A549 (cell line): ENCODE data around the gene TNNI3K. TPM values are rescaled to one million over a fixed set of nuclear protein-coding genes. Genes with fewer than 3 reads are reported as not detected.

Experiments
- ATAC-seq, 2 experiments: fragments of 200-7000 bp in 1 of 2; fragments of >200 bp in 1 of 2; cut with Nextera tagmentation in 1 of 2; cut with Tn5 transposase in 1 of 2; 3 replicates each; pipeline versions ENCODE4 v1.8.0 to v1.9.1; 2018 to 2020; ENCODE audit warnings: mild to moderate bottlenecking in 1 of 2, moderate library complexity in 1 of 2
- CTCF ChIA-PET: fragments of 300-600 bp; sonication (Branson Sonifier 250); formaldehyde crosslinking; extraction: SDS; loops from one replicate; lab custom pipeline; 2021; ENCODE audit warnings: antibody characterized with exemption, inconsistent platforms; lab: Yijun Ruan, JAX
- POLR2A ChIA-PET: fragments of 350-600 bp; formaldehyde crosslinking; extraction: SDS; loops from one replicate; lab custom pipeline; 2021; ENCODE audit warnings: antibody characterized with exemption, inconsistent platforms; lab: Yijun Ruan, JAX
- DNase-seq, 2 experiments: peaks; one replicate each; pipeline versions ENCODE4 v3.0.0 to v3.0.0-alpha.2; 2011 to 2016; ENCODE audit warnings: low read depth in 1 of 2, low spot score in 1 of 2
- FAIRE-seq: peaks from 2 replicates; lab custom pipeline; 2011; peaks lifted over from hg19 to GRCh38; lab: Jason Lieb, UNC
- H3K27ac ChIP-seq, 2 experiments: fragments of >200 bp; sonication (Bioruptor Twin); formaldehyde crosslinking; 3 replicates each; pipeline ENCODE4 v1.5.1; 2016 to 2017
- H3K4me1 ChIP-seq: fragments of >200 bp; sonication (Bioruptor Twin); formaldehyde crosslinking; 3 replicates; pipeline ENCODE4 v1.6.1; 2016
- H3K4me2 ChIP-seq: fragments of >200 bp; sonication (Bioruptor Twin); formaldehyde crosslinking; 3 replicates; pipeline ENCODE4 v1.6.1; 2016
- H3K4me3 ChIP-seq: fragments of >200 bp; sonication (Bioruptor Twin); formaldehyde crosslinking; 3 replicates; pipeline ENCODE4 v1.5.1; 2016
- H3K9me3 ChIP-seq: fragments of >200 bp; sonication (Bioruptor Twin); formaldehyde crosslinking; 3 replicates; pipeline ENCODE4 v1.6.1; 2016
- BHLHE40 ChIP-seq: IDR thresholded peaks from 2 replicates; pipeline ENCODE4 v1.6.1; 2012; ENCODE audit warnings: low read depth, low read length, inconsistent platforms
- CBX2 ChIP-seq: fragments of 200-600 bp; sonication (generic); IDR thresholded peaks from 2 replicates; pipeline ENCODE4 v1.6.1; 2016; ENCODE audit warnings: low read depth, mild to moderate bottlenecking, borderline replicate concordance
- EHF ChIP-seq: fragments of 250-450 bp; sonication (Bioruptor Pico); IDR thresholded peaks from 2 replicates; pipeline ENCODE4 v1.5.0; 2020; ENCODE audit warnings: mild to moderate bottlenecking
- EHMT2 ChIP-seq: fragments of 200-600 bp; sonication (generic); IDR thresholded peaks from 2 replicates; pipeline ENCODE4 v1.6.1; 2016; ENCODE audit warnings: antibody characterized with exemption, low read depth, mild to moderate bottlenecking, moderate library complexity
- FOSB ChIP-seq: fragments of 250-450 bp; sonication (Bioruptor Pico); IDR thresholded peaks from 2 replicates; pipeline ENCODE4 v1.5.0; 2020; ENCODE audit warnings: mild to moderate bottlenecking, moderate library complexity
- HDAC2 ChIP-seq: fragments of 200-600 bp; sonication (generic); IDR thresholded peaks from 2 replicates; pipeline ENCODE4 v1.6.1; 2016
- HEYL ChIP-seq: fragments of 250-450 bp; sonication (Bioruptor Pico); IDR thresholded peaks from 2 replicates; pipeline ENCODE4 v1.8.0; 2021; ENCODE audit warnings: mild to moderate bottlenecking, moderate library complexity
- JUN ChIP-seq, 2 experiments: fragments of >200 bp; sonication (Bioruptor Twin); formaldehyde crosslinking; IDR thresholded peaks; 2 replicates in 1 of 2; 3 replicates in 1 of 2; pipeline ENCODE4 v1.6.1; 2016 to 2017
- MAZ ChIP-seq: fragments of 150-350 bp; IDR thresholded peaks from 2 replicates; pipeline ENCODE4 v1.6.1; 2014; ENCODE audit warnings: antibody characterized with exemption, low read depth, low read length, borderline replicate concordance
- NR3C1 ChIP-seq: fragments of >200 bp; sonication (Bioruptor Twin); formaldehyde crosslinking; IDR thresholded peaks from 3 replicates; pipeline ENCODE4 v1.6.1; 2017
- POLR2AphosphoS2 ChIP-seq: conservative IDR thresholded peaks from 2 replicates; pipeline ENCODE4 v1.6.1; 2012; ENCODE audit warnings: low read length, improper control_type of control experiment, inconsistent platforms
- RFX5 ChIP-seq: fragments of 450-650 bp; IDR thresholded peaks from 2 replicates; pipeline ENCODE4 v1.7.1; 2014; ENCODE audit warnings: antibody characterized with exemption, mild to moderate bottlenecking, moderate library complexity
- RNF2 ChIP-seq: fragments of 200-600 bp; sonication (generic); IDR thresholded peaks from 2 replicates; pipeline ENCODE4 v1.6.1; 2016; ENCODE audit warnings: low read depth, mild to moderate bottlenecking, antibody characterized with exemption, moderate library complexity, borderline replicate concordance
- SREBF2 ChIP-seq: fragments of 450-650 bp; IDR thresholded peaks from 2 replicates; pipeline ENCODE4 v1.6.1; 2014; ENCODE audit warnings: mild to moderate bottlenecking, moderate library complexity
- TP53 ChIP-seq: fragments of 250-450 bp; sonication (Bioruptor Pico); IDR thresholded peaks from 2 replicates; pipeline ENCODE4 v1.5.0; 2021; ENCODE audit warnings: mild to moderate bottlenecking, moderate library complexity
- ZC3H11A ChIP-seq: fragments of 450-650 bp; IDR thresholded peaks from 2 replicates; pipeline ENCODE4 v1.6.1; 2014; ENCODE audit warnings: antibody characterized with exemption, mild to moderate bottlenecking
- ZFP36 ChIP-seq: fragments of 450-650 bp; IDR thresholded peaks from 2 replicates; pipeline ENCODE4 v1.6.1; 2014; ENCODE audit warnings: borderline replicate concordance; ENCODE audit not compliant: partially characterized antibody
- WGBS: methylation state at CpG from one replicate; pipeline ENCODE4 v1.1.6; 2017; ENCODE audit errors: missing lambda C conversion rate; 5-methylcytosine and 5-hydroxymethylcytosine counted together
- polyA plus RNA-seq, 4 experiments: library from polyadenylated mRNA; depleted of rRNA in 3 of 4; stranded (reverse); fragments of >200 nt; fragmentation: RNase III in 1 of 4; extraction: RNeasy Plus Mini Kit Qiagen cat#74134 plus additional on column Dnase treatment in 1 of 4; gene quantifications; 2 replicates in 3 of 4; 3 replicates in 1 of 4; pipeline ENCODE4 v1.2.3, GENCODE V29; 2011 to 2017
- TF ChIP-seq, protein P1 (sequence below): fragments of >200 bp; sonication (Bioruptor Twin); formaldehyde crosslinking; IDR thresholded peaks from 3 replicates; pipeline ENCODE4 v1.5.1; 2016
- TF ChIP-seq, protein P2 (sequence below): fragments of 250-450 bp; sonication (Bioruptor Pico); IDR thresholded peaks from 2 replicates; pipeline ENCODE4 v1.5.0; 2020; ENCODE audit warnings: low read depth, mild to moderate bottlenecking, moderate library complexity
- TF ChIP-seq, protein P3 (sequence below): fragments of >200 bp; sonication (Bioruptor Twin); formaldehyde crosslinking; IDR thresholded peaks from 3 replicates; pipeline ENCODE4 v1.6.1; 2016
- TF ChIP-seq, protein P4 (sequence below): fragments of 200-600 bp; sonication (generic); IDR thresholded peaks from 2 replicates; pipeline ENCODE4 v1.6.1; 2016; ENCODE audit warnings: antibody characterized with exemption, mild to moderate bottlenecking, moderate library complexity

Gene TNNI3K
- polyA plus RNA-seq, 2 of the 4 experiments (the other 2 are of a cell fraction) = 0.67 TPM; not detected in 1

DNA sequence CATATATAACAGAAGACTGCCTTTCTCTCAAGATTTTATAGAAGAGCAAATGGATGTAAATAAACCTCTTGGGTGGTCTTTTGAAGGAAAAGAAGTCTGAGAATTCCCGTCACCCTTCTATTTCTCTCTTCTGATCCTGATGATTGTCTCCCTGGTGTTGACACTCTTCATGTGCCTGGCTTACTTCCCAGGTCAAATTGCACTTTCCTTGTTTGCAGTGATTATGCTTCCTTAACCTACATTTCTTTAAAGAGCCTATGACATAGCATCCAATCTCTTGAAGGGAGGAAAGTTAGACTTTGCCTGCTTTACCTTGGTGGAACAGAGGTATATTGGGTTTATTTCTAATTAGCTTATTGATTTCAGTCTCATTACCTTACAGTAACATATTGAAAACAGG lies 197.1 kb downstream of the TNNI3K start:
- 0% methylated on average over 1 of the region's 1 CpG for WGBS
- FAIRE-seq = no peak
- Histone ChIP-seq H3K4me2 (no peak overlapping the region), H3K27ac (no peak overlapping the region), H3K4me3 (no peak overlapping the region), H3K4me1 (no peaks in the 10 kb centered on the region), H3K9me3 (no peaks in the 10 kb centered on the region)
- no peak for DNase-seq
- ChIA-PET POLR2A (no interaction called here), CTCF (no interaction called here)
- no peak for ATAC-seq
- TF ChIP-seq NR3C1 (no peak), RFX5 (no peak), CBX2 (no peak), EHF (CRISPR knock-in tag) (no peak), POLR2AphosphoS2 (no peak)
- TF ChIP-seq, protein P1, sequence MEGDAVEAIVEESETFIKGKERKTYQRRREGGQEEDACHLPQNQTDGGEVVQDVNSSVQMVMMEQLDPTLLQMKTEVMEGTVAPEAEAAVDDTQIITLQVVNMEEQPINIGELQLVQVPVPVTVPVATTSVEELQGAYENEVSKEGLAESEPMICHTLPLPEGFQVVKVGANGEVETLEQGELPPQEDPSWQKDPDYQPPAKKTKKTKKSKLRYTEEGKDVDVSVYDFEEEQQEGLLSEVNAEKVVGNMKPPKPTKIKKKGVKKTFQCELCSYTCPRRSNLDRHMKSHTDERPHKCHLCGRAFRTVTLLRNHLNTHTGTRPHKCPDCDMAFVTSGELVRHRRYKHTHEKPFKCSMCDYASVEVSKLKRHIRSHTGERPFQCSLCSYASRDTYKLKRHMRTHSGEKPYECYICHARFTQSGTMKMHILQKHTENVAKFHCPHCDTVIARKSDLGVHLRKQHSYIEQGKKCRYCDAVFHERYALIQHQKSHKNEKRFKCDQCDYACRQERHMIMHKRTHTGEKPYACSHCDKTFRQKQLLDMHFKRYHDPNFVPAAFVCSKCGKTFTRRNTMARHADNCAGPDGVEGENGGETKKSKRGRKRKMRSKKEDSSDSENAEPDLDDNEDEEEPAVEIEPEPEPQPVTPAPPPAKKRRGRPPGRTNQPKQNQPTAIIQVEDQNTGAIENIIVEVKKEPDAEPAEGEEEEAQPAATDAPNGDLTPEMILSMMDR = no peak

DNA sequence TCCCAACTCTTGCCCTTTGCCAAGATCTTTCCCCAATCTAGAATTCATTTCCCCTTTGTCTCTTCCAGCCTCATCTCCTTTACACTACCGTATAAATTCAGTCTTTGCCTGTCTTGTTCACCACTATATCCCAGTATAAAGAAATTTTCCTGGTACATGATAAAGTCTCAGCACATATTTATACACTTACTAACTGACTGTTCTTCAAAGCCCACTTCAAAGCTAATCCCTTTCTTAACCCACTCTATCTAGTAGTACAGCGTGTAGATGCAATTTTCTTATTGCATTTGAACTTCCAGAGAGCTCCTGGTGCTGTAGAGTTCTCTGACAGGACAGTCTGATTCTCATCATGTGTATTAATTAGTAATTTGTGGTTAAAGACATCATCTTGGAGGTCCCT lies 199.1 kb downstream of the TNNI3K start:
- ATAC-seq (no peak), FAIRE-seq (no peak), DNase-seq (no peak)
- Histone ChIP-seq H3K9me3 (no peaks in the 10 kb centered on the region), H3K27ac (no peak overlapping the region), H3K4me2 (no peak overlapping the region), H3K4me3 (no peak overlapping the region), H3K4me1 (no peaks in the 10 kb centered on the region)
- ChIA-PET POLR2A (no interaction called here), CTCF (no interaction called here)
- TF ChIP-seq, protein P2, sequence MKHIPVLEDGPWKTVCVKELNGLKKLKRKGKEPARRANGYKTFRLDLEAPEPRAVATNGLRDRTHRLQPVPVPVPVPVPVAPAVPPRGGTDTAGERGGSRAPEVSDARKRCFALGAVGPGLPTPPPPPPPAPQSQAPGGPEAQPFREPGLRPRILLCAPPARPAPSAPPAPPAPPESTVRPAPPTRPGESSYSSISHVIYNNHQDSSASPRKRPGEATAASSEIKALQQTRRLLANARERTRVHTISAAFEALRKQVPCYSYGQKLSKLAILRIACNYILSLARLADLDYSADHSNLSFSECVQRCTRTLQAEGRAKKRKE = no peak
- TF ChIP-seq MAZ = no peak
- no peak for TF ChIP-seq POLR2AphosphoS2
- no peak for TF ChIP-seq FOSB (CRISPR knock-in tag)
- TF ChIP-seq, protein P3, sequence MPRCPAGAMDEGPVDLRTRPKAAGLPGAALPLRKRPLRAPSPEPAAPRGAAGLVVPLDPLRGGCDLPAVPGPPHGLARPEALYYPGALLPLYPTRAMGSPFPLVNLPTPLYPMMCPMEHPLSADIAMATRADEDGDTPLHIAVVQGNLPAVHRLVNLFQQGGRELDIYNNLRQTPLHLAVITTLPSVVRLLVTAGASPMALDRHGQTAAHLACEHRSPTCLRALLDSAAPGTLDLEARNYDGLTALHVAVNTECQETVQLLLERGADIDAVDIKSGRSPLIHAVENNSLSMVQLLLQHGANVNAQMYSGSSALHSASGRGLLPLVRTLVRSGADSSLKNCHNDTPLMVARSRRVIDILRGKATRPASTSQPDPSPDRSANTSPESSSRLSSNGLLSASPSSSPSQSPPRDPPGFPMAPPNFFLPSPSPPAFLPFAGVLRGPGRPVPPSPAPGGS = no peak
- TF ChIP-seq, protein P4, sequence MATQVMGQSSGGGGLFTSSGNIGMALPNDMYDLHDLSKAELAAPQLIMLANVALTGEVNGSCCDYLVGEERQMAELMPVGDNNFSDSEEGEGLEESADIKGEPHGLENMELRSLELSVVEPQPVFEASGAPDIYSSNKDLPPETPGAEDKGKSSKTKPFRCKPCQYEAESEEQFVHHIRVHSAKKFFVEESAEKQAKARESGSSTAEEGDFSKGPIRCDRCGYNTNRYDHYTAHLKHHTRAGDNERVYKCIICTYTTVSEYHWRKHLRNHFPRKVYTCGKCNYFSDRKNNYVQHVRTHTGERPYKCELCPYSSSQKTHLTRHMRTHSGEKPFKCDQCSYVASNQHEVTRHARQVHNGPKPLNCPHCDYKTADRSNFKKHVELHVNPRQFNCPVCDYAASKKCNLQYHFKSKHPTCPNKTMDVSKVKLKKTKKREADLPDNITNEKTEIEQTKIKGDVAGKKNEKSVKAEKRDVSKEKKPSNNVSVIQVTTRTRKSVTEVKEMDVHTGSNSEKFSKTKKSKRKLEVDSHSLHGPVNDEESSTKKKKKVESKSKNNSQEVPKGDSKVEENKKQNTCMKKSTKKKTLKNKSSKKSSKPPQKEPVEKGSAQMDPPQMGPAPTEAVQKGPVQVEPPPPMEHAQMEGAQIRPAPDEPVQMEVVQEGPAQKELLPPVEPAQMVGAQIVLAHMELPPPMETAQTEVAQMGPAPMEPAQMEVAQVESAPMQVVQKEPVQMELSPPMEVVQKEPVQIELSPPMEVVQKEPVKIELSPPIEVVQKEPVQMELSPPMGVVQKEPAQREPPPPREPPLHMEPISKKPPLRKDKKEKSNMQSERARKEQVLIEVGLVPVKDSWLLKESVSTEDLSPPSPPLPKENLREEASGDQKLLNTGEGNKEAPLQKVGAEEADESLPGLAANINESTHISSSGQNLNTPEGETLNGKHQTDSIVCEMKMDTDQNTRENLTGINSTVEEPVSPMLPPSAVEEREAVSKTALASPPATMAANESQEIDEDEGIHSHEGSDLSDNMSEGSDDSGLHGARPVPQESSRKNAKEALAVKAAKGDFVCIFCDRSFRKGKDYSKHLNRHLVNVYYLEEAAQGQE = no peak
- no peak for TF ChIP-seq HDAC2
- no peak for TF ChIP-seq RNF2
- no peak for TF ChIP-seq SREBF2
- no peak for TF ChIP-seq BHLHE40
- TF ChIP-seq JUN (IDR thresholded peaks at IDR 0.05) = no peak
- TF ChIP-seq ZFP36 = no peak
- no peak for TF ChIP-seq EHMT2
- TF ChIP-seq TP53 (CRISPR knock-in tag) = no peak
- no peak for TF ChIP-seq ZC3H11A
- TF ChIP-seq HEYL (CRISPR knock-in tag) = no peak
- WGBS = 31% methylated on average over 2 of the region's 2 CpGs
